ENCODE measurements around the gene LIPE. TPM values are rescaled to one million over a fixed set of nuclear protein-coding genes. Genes with fewer than 3 reads are reported as not detected.
A peak's percentile ranks its signal among the peaks of the same experiment; 100 is the strongest.

Gene LIPE
- total RNA-seq, 2 experiments from 2014 or later, result 24.8 to 25.1 TPM

GRCh38 chr19:42363614-42364346 is 63.4 kb downstream of the LIPE start:
- H3K27ac Mint-ChIP-seq, result no peak overlapping the region
- no peaks in the 10 kb centered on the region for H3K4me1 Mint-ChIP-seq
- H3K4me3 Mint-ChIP-seq, result no peak overlapping the region
- no peaks in the 10 kb centered on the region for H3K9me3 Mint-ChIP-seq
- DNase-seq, result no peak
- no peaks in the 10 kb centered on the region for H3K27me3 Mint-ChIP-seq
- peaks cover 6% of the 10 kb centered on the region for H3K36me3 Mint-ChIP-seq

- DNase-seq, result no peak
- Mint-ChIP-seq H3K9me3 (no peaks in the 10 kb centered on the region), H3K36me3 (peaks cover 6% of the 10 kb centered on the region), H3K27me3 (no peaks in the 10 kb centered on the region), H3K4me1 (no peaks in the 10 kb centered on the region), H3K4me3 (no peak overlapping the region), H3K27ac (no peak overlapping the region)
Measured at GRCh38 chr19:42362891-42363440, 64.2 kb downstream of the LIPE start.

GRCh38 chr19:42362342-42362741 is 64.8 kb downstream of the LIPE start:
- Mint-ChIP-seq H3K9me3 (no peaks in the 10 kb centered on the region), H3K4me1 (no peaks in the 10 kb centered on the region), H3K27ac (no peak overlapping the region), H3K27me3 (no peaks in the 10 kb centered on the region), H3K4me3 (no peak overlapping the region), H3K36me3 (peaks cover 8% of the 10 kb centered on the region)
- DNase-seq, result no peak

- no peaks in the 10 kb centered on the region for H3K9me3 Mint-ChIP-seq
- no peaks in the 10 kb centered on the region for H3K27me3 Mint-ChIP-seq
- no peak overlapping the region for H3K27ac Mint-ChIP-seq
- DNase-seq, result no peak
- H3K4me1 Mint-ChIP-seq, result no peaks in the 10 kb centered on the region
- H3K36me3 Mint-ChIP-seq, result peaks cover 8% of the 10 kb centered on the region
- H3K4me3 Mint-ChIP-seq, result no peak overlapping the region
Measured at GRCh38 chr19:42361545-42361910, 65.7 kb downstream of the LIPE start.

- peaks cover 8% of the 10 kb centered on the region for H3K36me3 Mint-ChIP-seq
- no peak for DNase-seq
Measured at GRCh38 chr19:42360787-42361544, 66.2 kb downstream of the LIPE start.

GRCh38 chr19:42357290-42357689 is 69.9 kb downstream of the LIPE start:
- Mint-ChIP-seq H3K9me3 (no peaks in the 10 kb centered on the region), H3K4me3 (no peak overlapping the region), H3K36me3 (peaks cover 3% of the 10 kb centered on the region), H3K4me1 (no peaks in the 10 kb centered on the region), H3K27me3 (no peaks in the 10 kb centered on the region), H3K27ac (no peak overlapping the region)
- no peak for DNase-seq

More at GRCh38 chr19:42360787-42361544, 66.2 kb downstream of the LIPE start:
- no peak overlapping the region for H3K27ac Mint-ChIP-seq
- H3K9me3 Mint-ChIP-seq, result no peaks in the 10 kb centered on the region
- no peaks in the 10 kb centered on the region for H3K4me1 Mint-ChIP-seq
- no peaks in the 10 kb centered on the region for H3K27me3 Mint-ChIP-seq
- H3K4me3 Mint-ChIP-seq, result no peak overlapping the region

- H3K9me3 Mint-ChIP-seq, result no peaks in the 10 kb centered on the region
- H3K36me3 Mint-ChIP-seq, result peaks cover 6% of the 10 kb centered on the region
- H3K27me3 Mint-ChIP-seq, result no peaks in the 10 kb centered on the region
- no peak overlapping the region for H3K4me3 Mint-ChIP-seq
- no peak overlapping the region for H3K27ac Mint-ChIP-seq
- H3K4me1 Mint-ChIP-seq, result no peaks in the 10 kb centered on the region
- no peak for DNase-seq
Measured at GRCh38 chr19:42356686-42357085, 70.5 kb downstream of the LIPE start.

GRCh38 chr19:42355896-42356295 is 71.3 kb downstream of the LIPE start:
- Mint-ChIP-seq H3K36me3 (peaks cover 6% of the 10 kb centered on the region), H3K27ac (no peak overlapping the region), H3K4me1 (no peaks in the 10 kb centered on the region), H3K4me3 (no peak overlapping the region), H3K9me3 (no peaks in the 10 kb centered on the region), H3K27me3 (no peaks in the 10 kb centered on the region)
- DNase-seq, result no peak

GRCh38 chr19:42353341-42354015 is 73.7 kb downstream of the LIPE start:
- H3K36me3 Mint-ChIP-seq, result peaks cover 6% of the 10 kb centered on the region
- H3K4me1 Mint-ChIP-seq, result no peaks in the 10 kb centered on the region
- no peak overlapping the region for H3K27ac Mint-ChIP-seq
- H3K9me3 Mint-ChIP-seq, result no peaks in the 10 kb centered on the region
- no peak for DNase-seq
- H3K4me3 Mint-ChIP-seq, result no peak overlapping the region
- no peaks in the 10 kb centered on the region for H3K27me3 Mint-ChIP-seq

GRCh38 chr19:42352301-42353259 is 74.6 kb downstream of the LIPE start:
- Mint-ChIP-seq H3K9me3 (no peaks in the 10 kb centered on the region), H3K27ac (no peak overlapping the region), H3K4me1 (no peaks in the 10 kb centered on the region), H3K4me3 (no peak overlapping the region), H3K27me3 (no peaks in the 10 kb centered on the region), H3K36me3 (peaks cover 4% of the 10 kb centered on the region)
- DNase-seq, result peak; percentile 50

Other genes with a start within 250 kb of the LIPE start
- gene DEDD2, start 209.7 kb downstream of the LIPE start, total RNA-seq, result 10 to 100 TPM; 16.2 to 17.6 TPM
- gene ZNF526, start 207.1 kb downstream of the LIPE start, total RNA-seq, result 10 to 100 TPM; 12.1 to 14.5 TPM
- gene GSK3A, start 184.8 kb downstream of the LIPE start, total RNA-seq, result 10 to 100 TPM; 38.2 to 39.0 TPM
- gene ERF, start 172.3 kb downstream of the LIPE start, total RNA-seq, result 10 to 100 TPM; 62.9 to 66.0 TPM
- 10 to 100 TPM; 43.8 to 50.4 TPM for gene CIC, start 158.1 kb downstream of the LIPE start, total RNA-seq
- under 1 TPM; 0.52 to 0.92 TPM for gene PRR19, start 125.3 kb downstream of the LIPE start, total RNA-seq
- gene PAFAH1B3, start 124.8 kb downstream of the LIPE start, total RNA-seq, result 10 to 100 TPM; 38.1 to 38.4 TPM
- gene TMEM145, start 114.1 kb downstream of the LIPE start, total RNA-seq, result 1 to 10 TPM; 1.1 to 3.2 TPM
- 1 to 10 TPM; 6.8 to 7.6 TPM for gene MEGF8, start 101.8 kb downstream of the LIPE start, total RNA-seq
- gene CNFN, start 37.1 kb downstream of the LIPE start, total RNA-seq, result not detected
- not detected for gene CXCL17, start 15.6 kb upstream of the LIPE start, total RNA-seq
- 1 to 10 TPM; 3.3 to 3.5 TPM for gene CEACAM1, start 101.1 kb upstream of the LIPE start, total RNA-seq
- not detected for gene CEACAM8, start 167.5 kb upstream of the LIPE start, total RNA-seq